Stimulated activated CD4-positive, alpha-beta T cell treated with anti-CD3 and anti-CD28 coated beads, Interleukin-12 subunit alpha, Interleukin-12 subunit beta, amount 100 ng/mL, for 4 hours (primary cell): ENCODE measurements around the gene ANXA7.
"Not testable (repeated sequence)": the region's sequence is repeated elsewhere in the genome, so short reads cannot be mapped to it uniquely, and the experiment has no call there.

Experiments used
- DNase-seq: peaks from one replicate; pipeline ENCODE4 v3.0.0-alpha.2; 2020

ANXA7 gene

DNA sequence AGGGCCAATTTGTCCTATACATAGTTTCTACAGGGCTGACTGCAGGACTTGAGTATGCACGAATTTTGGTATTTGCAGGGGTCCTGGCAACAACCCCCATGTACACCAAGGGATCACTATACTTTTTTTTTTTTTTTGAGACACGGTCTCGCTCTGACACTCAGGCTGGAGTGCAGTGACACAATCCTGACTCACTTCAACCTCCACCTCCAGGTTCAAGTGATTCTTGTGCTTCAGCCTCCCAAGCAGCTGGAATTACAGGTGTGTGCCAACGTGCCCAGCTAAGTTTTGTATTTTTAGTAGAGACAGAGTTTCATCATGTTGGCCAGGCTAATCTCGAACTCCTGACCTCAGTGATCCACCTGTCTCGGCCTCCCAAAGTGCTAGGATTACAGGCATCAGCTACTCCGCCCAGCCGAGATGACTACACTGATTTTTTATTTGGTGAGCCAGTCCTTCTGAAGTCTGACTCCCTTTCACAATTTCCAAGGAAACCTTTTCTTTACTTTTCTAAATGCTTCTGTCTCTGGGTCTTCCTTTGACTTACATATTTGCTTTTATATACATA is 75.0 kb downstream of the ANXA7 start:
- no peak for DNase-seq

DNA sequence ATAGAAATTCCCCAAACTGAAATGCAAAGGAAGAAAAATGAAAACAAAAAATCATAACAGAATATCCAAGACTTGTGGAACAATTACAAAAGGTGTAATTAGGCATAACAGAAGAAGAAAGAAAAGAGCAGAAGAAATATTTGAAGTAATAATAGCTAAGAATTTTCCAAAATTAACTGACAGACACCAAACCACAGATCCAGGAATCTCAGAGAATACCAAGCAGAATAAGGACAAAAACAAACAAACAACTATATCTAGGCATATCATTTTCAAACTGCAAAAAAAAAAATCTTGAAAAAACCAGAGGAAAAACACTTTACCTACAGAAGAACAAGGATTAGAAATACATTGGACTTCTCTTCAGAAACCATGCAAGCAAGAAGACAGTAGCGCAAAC is 80.7 kb downstream of the ANXA7 start:
- no peak for DNase-seq

DNA sequence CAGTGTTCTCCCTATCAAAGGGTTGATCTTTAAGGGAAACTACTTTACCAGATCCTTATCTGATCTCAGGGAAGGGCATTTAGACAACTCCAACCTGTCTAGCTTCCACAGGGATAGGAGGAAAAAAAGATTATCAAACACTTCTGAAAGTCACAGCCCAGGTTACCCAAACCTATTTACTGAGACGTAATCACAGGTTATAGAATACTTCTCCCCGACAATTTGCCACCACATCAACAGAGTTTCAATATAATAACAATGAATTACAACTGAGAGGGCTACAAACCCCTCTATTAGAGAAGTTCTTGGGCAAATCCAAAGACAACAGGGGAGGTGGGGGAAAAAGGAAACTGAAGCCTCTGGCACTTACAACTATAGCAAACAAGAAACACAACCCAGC is 81.5 kb downstream of the ANXA7 start:
- no peak for DNase-seq

DNA sequence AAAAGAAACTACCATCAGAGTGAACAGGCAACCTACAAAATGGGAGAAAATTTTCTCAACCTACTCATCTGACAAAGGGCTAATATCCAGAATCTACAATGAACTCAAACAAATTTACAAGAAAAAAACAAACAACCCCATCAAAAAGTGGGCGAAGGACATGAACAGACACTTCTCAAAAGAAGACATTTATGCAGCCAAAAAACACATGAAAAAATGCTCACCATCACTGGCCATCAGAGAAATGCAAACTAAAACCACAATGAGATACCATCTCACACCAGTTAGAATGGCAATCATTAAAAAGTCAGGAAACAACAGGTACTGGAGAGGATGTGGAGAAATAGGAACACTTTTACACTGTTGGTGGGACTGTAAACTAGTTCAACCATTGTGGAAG is 85.3 kb downstream of the ANXA7 start:
- not testable (repeated sequence) for DNase-seq

DNA sequence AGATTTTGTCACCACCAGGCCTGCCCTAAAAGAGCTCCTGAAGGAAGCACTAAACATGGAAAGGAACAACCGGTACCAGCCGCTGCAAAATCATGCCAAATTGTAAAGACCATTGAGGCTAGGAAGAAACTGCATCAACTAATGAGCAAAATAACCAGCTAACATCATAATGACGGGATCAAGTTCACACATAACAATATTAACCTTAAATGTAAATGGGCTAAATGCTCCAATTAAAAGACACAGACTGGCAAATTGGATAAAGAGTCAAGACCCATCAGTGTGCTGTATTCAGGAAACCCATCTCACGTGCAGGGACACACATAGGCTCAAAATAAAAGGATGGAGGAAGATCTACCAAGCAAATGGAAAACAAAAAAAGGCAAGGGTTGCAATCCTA is 88.6 kb downstream of the ANXA7 start:
- not testable (repeated sequence) for DNase-seq
